GM12878 (cell line): Measurements from ENCODE around the gene RIPOR1.

Experiments used
- CTCF ChIP-seq, 3 experiments: IDR thresholded peaks in 2 of 3; conservative IDR thresholded peaks in 1 of 3; 2 replicates each; pipeline ENCODE4 v1.5.1; 2011; ENCODE audit warnings: low read depth in 3 of 3, low read length in 3 of 3, mild to moderate bottlenecking in 3 of 3, control low read depth in 2 of 3, moderate library complexity in 2 of 3, inconsistent platforms in 1 of 3, mixed read lengths in 1 of 3; ENCODE audit not compliant: control insufficient read depth in 2 of 3, insufficient read depth in 1 of 3; ENCODE audit errors: extremely low read depth in 1 of 3
- EED ChIP-seq: sonication (generic); IDR thresholded peaks from 2 replicates; pipeline ENCODE4 v1.6.1; 2016; ENCODE audit warnings: antibody characterized with exemption, low read depth
- PKNOX1 ChIP-seq: fragments of 450-650 bp; IDR thresholded peaks from 2 replicates; pipeline ENCODE4 v1.6.1; 2016; ENCODE audit warnings: mild to moderate bottlenecking
- ZNF217 ChIP-seq: fragments of 450-650 bp; IDR thresholded peaks from 2 replicates; pipeline ENCODE4 v1.6.1; 2017; ENCODE audit warnings: antibody characterized with exemption, mild to moderate bottlenecking

GRCh38 chr16:67544844-67545664 is 16.4 kb downstream of the RIPOR1 start:
- TF ChIP-seq PKNOX1 (no peak), CTCF (IDR thresholded peaks at IDR 0.05 in 2 of 3, conservative IDR thresholded peaks at IDR 0.05 in 1 of 3; ENCODE audit: control insufficient read depth in 2 of 3, extremely low read depth in 1 of 3, insufficient read depth in 1 of 3, low read depth in 3 of 3, low read length in 3 of 3) (no peak), EED (no peak), ZNF217 (no peak)
